Measurements from ENCODE around the gene LHFPL5. TPM values are rescaled to one million over a fixed set of nuclear protein-coding genes. Genes with fewer than 3 reads are reported as not detected.

Gene LHFPL5
- total RNA-seq, 1 donor from 2014 or later, result not detected

DNA sequence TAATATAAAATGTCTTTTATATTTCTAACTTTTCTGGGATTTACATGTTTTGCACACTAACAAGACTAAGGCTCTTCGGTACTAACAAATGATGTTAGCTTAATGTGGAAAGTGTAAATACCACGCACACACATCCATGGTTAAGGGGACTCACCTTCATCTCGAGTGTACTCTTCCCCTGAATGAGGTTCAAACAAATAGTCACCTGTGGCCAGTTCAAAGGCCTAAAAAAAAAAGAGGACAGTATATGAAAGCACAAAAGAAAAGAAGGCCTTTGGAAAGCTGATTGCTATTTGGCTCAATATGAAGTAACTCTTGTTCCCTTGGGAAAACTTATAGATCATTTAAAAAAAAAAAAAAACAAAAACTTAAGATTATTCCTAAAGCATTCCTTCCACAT is 37.2 kb downstream of the LHFPL5 start:
- H3K4me1 ChIP-seq, result no peaks in the 10 kb centered on the region
- peaks cover 3 to 32% of the 10 kb centered on the region in 2 donors for H3K36me3 ChIP-seq
- H3K4me3 ChIP-seq, result no peak overlapping the region
- H3K27ac ChIP-seq, result no peak overlapping the region
- TF ChIP-seq, protein P1, sequence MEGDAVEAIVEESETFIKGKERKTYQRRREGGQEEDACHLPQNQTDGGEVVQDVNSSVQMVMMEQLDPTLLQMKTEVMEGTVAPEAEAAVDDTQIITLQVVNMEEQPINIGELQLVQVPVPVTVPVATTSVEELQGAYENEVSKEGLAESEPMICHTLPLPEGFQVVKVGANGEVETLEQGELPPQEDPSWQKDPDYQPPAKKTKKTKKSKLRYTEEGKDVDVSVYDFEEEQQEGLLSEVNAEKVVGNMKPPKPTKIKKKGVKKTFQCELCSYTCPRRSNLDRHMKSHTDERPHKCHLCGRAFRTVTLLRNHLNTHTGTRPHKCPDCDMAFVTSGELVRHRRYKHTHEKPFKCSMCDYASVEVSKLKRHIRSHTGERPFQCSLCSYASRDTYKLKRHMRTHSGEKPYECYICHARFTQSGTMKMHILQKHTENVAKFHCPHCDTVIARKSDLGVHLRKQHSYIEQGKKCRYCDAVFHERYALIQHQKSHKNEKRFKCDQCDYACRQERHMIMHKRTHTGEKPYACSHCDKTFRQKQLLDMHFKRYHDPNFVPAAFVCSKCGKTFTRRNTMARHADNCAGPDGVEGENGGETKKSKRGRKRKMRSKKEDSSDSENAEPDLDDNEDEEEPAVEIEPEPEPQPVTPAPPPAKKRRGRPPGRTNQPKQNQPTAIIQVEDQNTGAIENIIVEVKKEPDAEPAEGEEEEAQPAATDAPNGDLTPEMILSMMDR (IDR thresholded peaks at IDR 0.05), result no peak
- H3K9me3 ChIP-seq, result no peaks in the 10 kb centered on the region
- no peaks in the 10 kb centered on the region for H3K27me3 ChIP-seq
- no peak for DNase-seq (ENCODE audit: low spot score in 2 of 2)
- intact Hi-C loops (cut with DNase I), result no loop called here

DNA sequence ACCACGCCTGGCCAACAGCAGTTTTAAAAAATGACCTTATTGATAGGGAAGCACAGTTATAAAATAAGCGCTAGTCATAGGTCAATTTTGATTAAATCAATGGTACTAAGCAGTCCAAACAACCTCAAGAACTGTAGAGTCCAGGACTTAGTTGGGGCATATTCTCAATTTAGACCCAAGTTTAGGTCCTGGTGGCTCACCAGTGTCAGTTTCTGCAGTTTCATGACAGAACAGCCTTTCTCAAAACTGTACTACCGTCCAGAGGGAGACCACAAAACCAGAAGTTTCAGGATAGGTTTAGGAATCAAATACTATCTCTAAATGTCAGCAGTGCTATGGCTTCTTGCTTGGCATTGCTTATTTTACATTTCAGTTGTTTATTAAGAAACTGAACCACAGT is 39.1 kb downstream of the LHFPL5 start:
- intact Hi-C loops (cut with DNase I), result no loop called here
- Histone ChIP-seq H3K4me3 (no peak overlapping the region), H3K9me3 (no peaks in the 10 kb centered on the region), H3K4me1 (no peaks in the 10 kb centered on the region), H3K36me3 (peaks cover 3 to 27% of the 10 kb centered on the region in 2 donors), H3K27ac (no peak overlapping the region), H3K27me3 (no peaks in the 10 kb centered on the region)
- TF ChIP-seq, protein P1 (IDR thresholded peaks at IDR 0.05), result no peak
- DNase-seq (ENCODE audit: low spot score in 2 of 2), result no peak

DNA sequence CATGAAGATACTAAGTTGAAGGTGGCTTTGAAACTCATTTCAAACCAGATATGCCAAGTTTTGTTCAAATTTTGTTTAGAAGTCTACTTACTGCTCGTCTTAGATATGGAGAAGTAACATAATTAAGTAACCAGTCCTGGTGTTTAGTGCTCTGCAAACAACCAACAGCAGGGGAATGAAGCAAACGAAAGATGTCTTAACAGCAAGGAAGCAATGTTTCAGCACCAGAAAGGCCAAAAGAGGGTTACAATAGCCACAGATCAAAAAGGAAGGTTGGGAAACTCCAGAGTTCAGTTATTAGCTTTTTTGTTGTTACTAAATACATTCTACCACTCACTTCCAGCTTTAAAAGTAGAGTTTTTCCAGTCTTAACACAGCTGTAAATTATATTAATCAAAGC is 45.1 kb downstream of the LHFPL5 start:
- Histone ChIP-seq H3K4me3 (no peak overlapping the region), H3K27me3 (no peaks in the 10 kb centered on the region), H3K4me1 (no peaks in the 10 kb centered on the region), H3K9me3 (no peaks in the 10 kb centered on the region), H3K36me3 (peaks cover 2 to 29% of the 10 kb centered on the region in 2 donors), H3K27ac (no peak overlapping the region)
- intact Hi-C loops (cut with DNase I), result no loop called here
- TF ChIP-seq, protein P1 (IDR thresholded peaks at IDR 0.05), result no peak
- DNase-seq (ENCODE audit: low spot score in 2 of 2), result no peak

DNA sequence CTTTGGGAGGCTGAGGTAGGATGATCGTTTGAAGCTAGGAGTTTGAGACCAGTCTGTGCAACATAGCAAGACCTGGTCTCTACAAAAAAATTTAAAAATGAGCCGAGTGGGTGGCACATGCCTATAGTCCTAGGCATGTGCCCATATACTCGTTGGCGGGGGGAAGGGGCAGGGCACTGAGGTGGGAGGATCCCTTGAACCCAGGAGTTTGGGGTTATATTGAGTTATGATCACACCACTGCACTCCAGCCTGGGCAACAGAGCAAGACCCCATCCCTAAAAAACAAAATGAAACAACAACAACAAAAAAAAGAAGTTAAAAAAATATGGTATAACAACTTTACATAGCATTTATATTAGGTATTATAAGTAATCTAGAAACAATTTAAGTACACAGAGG is 47.8 kb downstream of the LHFPL5 start:
- Histone ChIP-seq H3K4me1 (no peaks in the 10 kb centered on the region), H3K9me3 (no peaks in the 10 kb centered on the region), H3K4me3 (no peak overlapping the region), H3K27me3 (no peaks in the 10 kb centered on the region), H3K27ac (no peak overlapping the region), H3K36me3 (peaks cover 21 to 52% of the 10 kb centered on the region in 2 donors)
- DNase-seq (ENCODE audit: low spot score in 2 of 2), result no peak
- intact Hi-C loops (cut with DNase I), result no loop called here
- TF ChIP-seq, protein P1 (IDR thresholded peaks at IDR 0.05), result no peak

DNA sequence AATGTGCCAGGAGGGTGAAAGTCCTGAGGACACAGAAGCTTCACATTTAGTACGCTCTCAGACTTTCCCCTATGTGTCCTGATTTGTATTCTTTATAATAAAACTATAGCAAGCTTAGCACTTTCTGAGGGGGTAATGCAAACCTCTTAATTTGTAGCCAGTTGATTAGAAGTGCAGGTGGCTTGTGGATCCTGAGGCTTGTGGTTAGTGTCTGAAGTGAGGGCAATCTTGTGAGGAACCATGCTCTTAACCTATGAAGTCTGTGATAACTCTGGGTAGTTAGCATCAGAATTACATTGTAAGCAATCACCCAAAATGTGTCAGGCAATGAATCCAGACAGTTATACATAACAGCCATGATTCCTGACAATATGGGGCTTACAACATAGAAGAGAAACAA is 51.1 kb downstream of the LHFPL5 start:
- no peaks in the 10 kb centered on the region for H3K27me3 ChIP-seq
- no peak overlapping the region for H3K27ac ChIP-seq
- no peak overlapping the region for H3K4me3 ChIP-seq
- intact Hi-C loops (cut with DNase I), result no loop called here
- no peak for DNase-seq (ENCODE audit: low spot score in 2 of 2)
- peaks cover 21 to 45% of the 10 kb centered on the region in 2 donors for H3K36me3 ChIP-seq
- no peaks in the 10 kb centered on the region for H3K9me3 ChIP-seq
- TF ChIP-seq, protein P1 (IDR thresholded peaks at IDR 0.05), result no peak
- H3K4me1 ChIP-seq, result no peaks in the 10 kb centered on the region

DNA sequence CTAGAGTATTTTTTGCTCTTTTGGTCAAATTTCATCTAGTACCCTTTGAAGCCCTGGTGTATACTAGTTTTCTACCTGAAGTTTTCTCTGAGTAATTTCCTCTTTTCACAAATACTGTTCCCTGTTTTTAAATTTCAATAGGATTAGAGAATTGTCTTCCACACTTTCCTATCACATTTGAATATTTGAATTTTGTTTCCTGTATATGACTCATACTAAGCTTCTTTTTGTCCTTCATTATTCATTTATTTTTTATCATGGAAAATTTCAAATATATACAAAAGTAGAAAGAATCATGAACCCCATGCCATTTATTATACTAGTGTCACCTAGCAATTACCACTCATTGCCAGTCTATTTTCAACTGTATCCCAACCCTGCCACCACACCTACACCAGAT is 52.7 kb downstream of the LHFPL5 start:
- intact Hi-C loops (cut with DNase I), result no loop called here
- H3K27ac ChIP-seq, result no peak overlapping the region
- TF ChIP-seq, protein P1 (IDR thresholded peaks at IDR 0.05), result no peak
- H3K4me3 ChIP-seq, result no peak overlapping the region
- no peaks in the 10 kb centered on the region for H3K27me3 ChIP-seq
- no peaks in the 10 kb centered on the region for H3K9me3 ChIP-seq
- H3K4me1 ChIP-seq, result no peaks in the 10 kb centered on the region
- H3K36me3 ChIP-seq, result peaks cover 26 to 33% of the 10 kb centered on the region in 2 donors
- no peak for DNase-seq (ENCODE audit: low spot score in 2 of 2)
